GM18873 (cell line): ENCODE measurements around the gene ADAP1.

Experiments used
- ATAC-seq: cut with Tn5 transposase; IDR thresholded peaks from one replicate; pipeline ENCODE4 v1.9.1; 2021; ENCODE audit warnings: mild to moderate bottlenecking, moderate library complexity, moderate number of reproducible peaks; ENCODE audit not compliant: unreplicated experiment, low FRiP score

Gene ADAP1

DNA sequence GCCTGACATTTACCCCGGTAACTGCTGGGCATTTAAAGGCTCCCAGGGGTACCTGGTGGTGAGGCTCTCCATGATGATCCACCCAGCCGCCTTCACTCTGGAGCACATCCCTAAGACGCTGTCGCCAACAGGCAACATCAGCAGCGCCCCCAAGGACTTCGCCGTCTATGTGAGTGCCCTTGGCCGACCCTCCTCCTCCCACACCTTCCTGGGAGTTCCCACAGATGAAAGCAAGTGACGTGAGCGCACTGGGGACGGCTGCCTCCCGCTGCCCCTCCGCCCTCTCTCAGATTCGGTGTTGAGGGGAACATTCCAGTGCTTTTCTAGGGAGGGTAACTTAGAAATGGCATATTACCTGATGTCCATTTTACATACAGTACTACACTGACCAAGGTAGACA is 85.1 kb downstream of the ADAP1 start:
- no peak for ATAC-seq

DNA sequence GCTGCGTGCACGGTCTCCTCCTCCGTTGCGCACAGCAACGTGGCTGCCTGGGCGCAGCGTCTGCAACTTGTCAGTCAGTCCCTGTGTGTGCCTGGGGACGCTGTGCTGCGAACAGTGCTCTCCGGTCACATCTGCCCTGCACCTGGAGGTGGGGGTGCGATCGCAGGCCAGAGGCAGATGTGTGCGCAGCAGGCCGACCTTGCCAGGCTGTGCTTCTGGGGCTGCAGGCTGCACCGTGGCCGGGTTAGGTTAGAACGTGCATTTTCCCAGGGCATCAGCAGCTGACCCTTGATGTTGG is 86.3 kb downstream of the ADAP1 start:
- ATAC-seq, result no peak

DNA sequence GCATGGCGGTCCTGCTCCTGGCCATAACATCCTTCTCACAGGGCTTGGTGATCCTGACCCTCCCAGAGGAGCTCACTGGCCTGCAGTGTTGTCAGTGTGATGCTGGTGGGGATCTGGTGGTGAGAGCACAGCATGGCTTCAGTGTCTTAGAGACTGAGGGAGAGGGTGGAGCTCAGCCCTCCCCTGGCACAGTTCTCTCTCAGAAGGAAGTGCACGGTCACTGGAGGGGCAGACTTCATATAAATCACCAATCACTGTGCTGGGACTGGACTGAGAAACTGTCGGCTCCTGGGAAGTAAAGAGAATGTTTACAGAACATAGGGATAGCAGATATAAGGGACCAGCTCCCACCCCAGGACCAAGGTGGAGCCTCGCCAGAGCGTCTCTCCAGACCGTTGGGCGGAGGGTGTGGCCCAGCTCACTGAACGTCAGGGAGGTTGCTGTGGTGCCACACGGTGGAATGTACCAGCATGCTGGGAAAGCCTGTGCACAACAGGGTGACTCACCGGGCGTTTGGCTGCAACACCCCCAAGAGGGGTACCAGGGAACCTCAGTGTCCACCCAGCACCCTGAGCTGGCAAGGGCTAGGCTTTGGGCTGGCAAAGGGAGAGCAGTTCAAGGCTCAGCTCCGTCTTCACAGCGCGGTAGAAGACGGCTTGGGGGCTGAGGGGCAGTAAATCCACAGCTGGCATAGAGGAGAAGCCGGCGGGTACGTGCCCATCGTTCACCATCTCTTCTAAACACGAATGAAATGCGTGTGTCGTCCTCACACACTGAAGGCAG is 86.9 kb downstream of the ADAP1 start:
- ATAC-seq, result no peak

DNA sequence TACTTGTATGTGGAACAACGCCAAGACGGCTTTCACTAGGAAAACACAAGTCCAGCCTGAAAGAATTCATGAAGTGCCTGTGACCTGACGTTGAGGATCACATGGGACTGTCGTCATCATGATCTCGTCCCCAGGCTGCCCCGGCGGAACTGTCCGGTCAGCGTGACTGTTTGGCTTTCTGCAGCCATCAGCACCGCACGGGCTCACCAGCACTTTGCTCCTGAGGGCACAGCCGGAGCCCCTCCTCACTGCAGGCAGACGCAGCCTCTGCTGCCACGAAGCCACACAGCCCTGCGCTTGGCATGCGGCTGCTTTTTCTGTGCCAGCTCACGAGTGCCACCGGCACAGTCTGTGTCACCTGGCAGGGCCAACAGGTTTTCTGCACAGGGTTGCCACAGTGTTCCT is 87.5 kb downstream of the ADAP1 start:
- ATAC-seq, result no peak

DNA sequence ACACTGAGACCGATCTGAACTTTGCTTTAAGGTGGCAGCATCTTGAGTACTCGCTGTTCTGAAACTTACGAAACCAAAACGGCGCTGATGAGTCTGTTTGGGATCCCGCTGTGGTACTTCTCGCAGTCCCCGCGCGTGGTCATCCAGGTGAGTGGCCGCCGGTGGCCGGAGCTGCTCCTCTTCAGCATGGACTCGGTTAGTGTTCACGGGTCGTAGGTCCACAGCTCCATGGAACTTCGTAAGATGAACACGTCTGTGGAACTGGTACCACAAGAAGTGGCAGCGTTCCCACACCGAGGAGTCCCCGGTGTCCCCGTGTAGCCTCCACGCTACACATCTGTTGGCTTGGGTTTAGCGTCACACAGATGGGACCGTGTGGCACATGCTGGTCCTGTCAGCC is 88.6 kb downstream of the ADAP1 start:
- ATAC-seq, result no peak

DNA sequence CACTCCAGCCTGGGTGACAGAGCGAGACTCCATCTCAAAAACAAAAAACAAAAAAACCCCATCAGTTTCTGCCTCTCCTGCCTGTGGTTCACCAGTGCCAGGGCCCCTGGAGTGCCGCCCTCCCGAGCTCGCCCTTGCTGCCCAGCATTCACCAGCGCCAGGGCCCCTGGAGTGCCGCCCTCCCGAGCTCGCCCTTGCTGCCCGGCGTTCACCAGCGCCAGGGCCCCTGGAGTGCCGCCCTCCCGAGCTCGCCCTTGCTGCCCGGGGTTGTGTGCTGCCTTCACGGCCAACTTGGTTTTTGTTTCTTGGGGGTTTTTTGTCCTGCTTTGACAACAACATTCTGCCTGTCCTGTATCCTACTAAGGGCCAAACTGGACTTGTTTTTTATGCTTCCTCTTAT is 91.4 kb downstream of the ADAP1 start:
- ATAC-seq, result no peak

DNA sequence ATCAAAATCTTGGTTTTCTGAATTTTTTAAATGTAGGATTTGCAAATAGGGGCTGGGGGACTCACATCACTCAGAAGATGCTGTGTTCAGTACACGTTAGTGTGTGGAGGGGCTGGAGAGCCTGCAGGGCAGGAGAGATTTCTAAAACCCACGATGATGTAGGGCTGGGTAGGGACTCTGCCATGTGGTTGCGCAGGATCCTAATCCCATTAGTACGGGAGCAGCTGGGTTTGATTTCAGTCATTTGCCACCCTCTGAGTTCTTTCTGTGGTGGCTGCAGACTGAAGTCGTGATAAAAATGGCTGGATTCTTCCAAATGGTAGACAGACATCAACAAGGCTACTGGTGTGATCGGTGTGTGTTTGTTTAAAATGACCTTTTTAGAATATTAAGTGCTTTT is 92.3 kb downstream of the ADAP1 start:
- ATAC-seq, result no peak

DNA sequence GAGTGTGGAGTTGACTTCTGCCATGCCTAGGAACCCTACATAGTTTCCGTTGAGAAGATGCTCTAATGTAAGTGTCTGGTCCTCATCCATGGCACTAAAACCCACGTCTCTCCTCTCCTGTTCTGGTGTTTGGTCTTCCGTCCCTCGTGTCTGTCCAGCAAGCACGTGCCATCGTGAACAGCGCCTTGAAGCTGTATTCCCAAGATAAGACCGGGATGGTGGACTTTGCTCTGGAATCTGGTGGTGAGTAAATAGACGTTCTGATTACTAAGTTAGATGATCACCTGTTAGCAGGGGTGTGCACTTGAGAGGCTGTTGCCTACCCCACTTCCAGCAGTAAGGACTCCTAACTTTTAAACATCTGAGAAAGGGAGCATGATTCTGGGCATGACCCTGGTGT is 93.3 kb downstream of the ADAP1 start:
- ATAC-seq, result no peak

DNA sequence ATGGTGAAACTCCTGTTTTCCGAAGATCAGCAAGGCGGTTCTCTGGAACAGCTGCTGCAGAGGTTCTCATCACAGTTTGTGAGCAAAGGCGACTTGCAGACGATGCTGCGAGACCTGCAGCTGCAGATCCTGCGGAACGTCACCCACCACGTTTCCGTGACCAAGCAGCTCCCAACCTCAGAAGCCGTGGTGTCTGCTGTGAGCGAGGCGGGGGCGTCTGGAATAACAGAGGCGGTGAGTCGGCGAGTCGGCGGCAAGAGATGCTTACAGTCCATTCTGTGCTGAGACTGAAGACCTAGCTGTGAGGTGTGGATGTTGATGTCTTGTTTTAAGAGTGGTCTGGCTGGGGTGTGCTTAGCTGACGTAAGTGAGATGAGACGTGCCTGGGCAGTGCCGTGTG is 94.3 kb downstream of the ADAP1 start:
- ATAC-seq, result no peak

DNA sequence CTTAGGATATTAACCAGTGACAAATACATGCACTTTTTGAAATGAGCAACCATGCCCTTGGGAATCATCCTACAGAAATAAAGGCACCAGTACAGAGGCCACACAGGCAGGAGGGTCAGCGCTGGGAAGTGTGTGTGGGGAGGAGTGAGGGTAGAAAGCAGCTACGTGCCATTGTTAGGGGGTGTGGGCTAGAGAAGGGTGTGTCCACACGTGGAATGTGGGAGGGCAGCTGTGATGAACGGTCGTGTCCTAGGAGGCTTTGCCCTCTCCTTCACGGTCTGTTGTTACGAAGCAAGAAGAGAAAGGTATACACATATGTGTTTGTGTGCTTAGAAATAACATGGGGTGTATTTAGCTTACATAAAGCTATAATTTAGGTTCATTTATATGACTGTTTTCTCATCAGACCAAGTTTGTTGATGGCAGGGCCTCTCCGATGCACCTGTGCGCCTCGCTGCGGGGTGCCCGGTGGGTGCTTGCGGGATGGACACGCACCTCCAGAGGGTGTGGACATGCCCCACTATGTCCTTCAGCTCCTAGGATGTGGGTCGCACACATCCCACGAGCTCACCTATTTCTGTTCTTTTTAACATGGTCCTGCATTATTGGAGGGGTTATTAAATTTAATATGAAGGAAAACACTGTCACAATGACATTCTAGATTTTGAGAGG is 95.0 kb downstream of the ADAP1 start:
- ATAC-seq, result no peak

DNA sequence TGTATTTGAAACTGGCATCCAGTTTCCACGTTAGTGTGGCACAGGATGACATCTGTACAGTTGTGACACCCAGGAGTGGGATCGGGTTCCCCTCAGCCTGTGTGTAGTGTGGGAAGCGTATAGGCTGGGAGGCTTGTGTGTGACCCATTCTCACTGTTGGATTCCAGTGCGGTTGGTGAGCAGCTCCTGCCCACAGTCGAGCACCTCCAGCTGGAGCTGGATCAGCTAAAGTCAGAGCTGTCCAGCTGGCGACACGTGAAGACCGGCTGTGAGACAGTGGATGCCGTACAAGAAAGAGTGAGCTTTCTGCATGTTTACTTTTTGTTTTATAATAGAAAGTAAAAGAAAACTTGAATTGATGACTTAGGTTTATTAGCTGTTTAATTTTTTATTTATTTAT is 96.8 kb downstream of the ADAP1 start:
- ATAC-seq, result no peak

DNA sequence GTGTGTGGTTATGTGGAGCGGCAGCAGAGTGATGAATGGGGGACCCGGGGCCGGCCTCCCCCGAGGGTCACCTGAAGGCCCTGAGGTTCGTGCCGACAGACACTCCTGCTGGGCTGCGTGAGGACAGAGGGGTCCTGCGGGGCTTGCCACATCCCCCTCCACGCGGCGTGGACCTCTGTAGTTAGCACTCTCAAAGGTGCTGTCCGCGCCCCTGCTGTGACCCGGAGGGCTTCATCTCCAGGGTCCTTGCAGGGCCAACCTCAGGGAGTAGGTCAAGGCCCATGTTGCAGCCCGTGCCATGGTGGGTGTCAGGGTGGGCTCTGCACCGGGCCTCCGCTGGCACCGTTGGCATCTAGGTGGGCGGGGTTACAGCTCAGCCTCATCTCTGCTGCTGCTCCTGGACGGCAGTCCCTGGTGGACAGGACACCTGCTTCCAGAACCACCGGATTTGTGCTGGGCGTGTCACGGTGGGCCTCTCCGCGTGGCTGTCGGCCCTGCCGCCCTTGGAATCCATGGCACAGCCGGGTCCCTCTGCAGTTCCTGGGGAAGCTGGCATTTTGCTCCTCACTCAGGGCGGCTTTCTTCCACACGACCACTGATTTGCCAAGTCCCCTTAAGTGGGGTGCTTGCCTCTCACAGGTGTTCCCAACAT is 97.9 kb downstream of the ADAP1 start:
- ATAC-seq, result no peak

DNA sequence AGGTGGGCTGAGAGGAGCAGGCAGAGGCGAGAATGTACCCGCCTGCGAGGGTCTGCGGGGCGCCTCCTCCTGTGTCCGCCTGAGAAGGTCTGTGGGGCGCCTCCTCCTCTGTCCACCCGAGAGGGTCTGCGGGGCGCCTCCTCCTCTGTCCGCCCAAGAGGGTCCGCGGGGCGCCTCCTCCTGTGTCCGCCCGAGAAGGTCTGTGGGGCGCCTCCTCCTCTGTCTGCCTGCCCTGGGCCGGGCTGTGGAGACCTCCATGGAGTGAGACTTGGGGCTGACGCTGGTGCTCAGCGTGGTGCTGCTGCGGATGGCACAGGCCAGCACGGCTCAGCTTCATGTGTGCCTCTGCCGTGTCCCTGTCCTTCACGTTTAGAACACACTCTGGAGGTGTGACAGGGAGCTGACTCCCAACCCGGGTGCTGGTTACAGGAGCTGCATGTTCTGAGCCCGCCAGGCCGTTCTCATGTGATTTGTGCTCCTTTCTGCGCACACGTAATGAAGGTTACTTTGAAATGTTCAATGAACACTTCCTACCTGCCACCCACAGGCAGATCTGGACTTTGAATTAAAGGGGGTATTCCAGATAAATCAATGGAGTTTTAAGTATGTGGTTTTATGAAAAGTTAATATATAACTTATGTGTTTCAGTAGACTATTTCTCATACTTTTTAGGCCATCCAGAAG is 98.7 kb downstream of the ADAP1 start:
- ATAC-seq, result no peak

DNA sequence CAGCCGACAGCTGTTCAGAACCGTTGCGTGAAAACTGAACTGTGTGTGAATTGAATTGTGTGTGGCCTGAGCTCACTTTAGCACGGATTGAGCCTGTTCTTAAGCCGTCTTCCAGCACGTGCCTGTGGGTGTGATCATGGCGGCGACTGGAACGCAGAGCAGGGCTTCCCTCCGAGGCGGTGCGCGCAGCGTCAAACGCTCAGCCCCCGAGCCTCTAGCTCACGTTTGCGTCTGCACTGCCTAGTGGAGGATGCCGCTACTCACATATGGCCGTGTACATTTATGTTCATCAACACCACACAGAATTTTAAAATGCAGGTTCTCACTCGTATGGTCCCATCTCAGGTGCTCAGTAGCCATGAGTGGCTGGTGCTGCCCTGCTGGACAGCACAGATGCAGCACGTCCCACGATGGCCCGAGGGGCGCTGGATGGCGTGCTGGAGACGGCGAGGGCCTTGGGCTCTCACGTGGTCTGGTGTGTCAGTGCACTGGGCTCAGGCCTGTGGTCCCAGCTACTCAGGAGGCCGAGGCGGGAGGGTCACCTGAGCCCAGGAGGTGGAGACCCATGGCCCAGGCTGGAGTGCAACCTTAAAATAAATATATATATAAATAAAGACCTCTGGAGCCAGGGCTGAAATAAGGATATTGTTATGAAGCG is 100.2 kb downstream of the ADAP1 start:
- ATAC-seq, result no peak

DNA sequence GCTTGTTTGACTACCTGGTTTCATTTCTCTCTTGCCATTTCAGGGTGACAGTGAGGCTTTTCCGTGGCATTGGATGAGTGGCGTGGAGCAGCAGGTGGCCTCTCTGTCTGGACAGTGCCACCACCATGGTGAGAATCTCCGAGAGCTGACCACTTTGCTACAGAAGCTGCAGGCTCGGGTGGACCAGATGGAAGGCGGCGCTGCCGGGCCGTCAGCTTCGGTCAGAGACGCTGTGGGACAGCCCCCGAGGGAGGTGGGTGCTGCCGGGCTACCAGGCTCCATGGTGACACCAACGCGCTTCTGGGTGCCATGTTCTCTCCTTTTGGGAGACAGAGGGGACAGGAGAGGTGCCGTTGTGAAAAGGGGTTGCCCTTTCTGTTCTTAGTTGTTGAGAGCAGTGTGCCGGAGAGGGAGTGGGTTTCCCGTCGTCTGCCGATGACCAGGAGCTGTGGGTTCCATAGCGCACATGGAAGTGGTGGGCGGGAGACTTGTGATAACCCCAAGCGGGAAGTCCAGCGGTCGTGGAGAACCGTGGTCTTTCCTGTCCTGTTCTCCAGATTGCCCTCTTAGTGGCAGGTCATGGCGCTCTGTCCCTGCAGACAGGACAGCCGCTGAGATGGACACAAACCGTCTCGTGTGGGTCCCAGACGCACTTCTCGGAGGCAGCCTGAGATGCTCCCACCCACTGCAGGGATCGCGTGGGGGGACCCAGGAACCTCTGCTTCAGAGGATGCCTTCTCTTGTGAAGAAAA is 100.9 kb downstream of the ADAP1 start:
- no peak for ATAC-seq

DNA sequence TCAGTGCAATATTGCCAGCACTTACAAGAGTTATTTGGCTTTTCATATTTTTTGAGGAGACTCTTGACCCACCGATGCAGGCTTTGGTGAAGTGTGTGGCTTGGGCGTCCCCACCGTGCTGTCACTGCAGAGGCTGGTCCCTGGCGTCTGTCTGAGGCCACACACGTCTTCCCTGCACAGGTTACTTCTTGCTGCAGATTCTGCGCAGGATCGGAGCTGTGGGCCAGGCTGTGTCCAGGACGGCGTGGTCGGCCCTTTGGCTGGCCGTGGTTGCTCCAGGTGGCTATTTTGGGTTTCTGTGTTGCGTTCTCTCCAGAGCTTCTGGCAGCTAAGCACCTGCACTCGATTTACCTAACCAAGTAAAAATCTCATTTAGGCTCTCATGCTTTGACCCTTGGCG is 103.3 kb downstream of the ADAP1 start:
- no peak for ATAC-seq

DNA sequence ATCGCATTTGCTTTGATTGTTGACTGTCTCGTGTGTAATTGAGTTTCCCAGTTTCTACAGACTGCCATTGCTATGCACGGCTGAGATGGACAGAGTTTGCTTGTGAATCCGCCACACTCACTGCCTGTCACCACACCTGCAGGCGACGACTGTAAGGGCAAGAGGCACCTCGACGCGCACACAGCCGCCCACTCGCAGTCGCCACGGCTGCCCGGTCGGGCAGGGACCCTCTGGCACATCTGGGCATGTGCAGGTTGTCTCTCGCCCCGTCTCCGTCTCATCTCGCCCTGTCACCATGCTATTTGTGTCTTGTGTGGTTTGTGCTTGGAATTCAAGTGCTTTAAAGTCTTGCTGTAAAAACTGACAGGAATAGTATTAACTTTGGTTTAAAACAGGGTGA is 104.7 kb downstream of the ADAP1 start:
- no peak for ATAC-seq

DNA sequence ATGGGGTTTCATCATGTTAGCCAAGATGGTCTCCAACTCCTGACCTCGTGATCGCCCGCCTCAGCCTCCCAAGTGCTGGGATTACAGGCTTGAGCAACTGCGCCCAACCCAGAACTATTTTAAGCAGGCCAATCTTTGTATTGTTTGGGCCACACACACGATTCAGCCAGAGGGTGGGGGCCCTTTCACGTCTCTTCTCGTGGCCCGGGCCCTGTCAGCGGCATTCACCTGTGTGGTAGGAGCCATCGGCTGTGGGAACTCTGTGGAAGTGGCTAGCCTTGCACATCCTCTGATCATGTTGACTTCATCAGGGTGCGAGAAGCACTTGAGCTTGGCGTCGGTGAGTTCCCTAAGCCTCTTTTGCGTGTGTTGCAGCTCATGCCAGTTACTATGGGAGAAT is 105.3 kb downstream of the ADAP1 start:
- no peak for ATAC-seq
